HG02938 (cell line): ENCODE measurements around the gene GRIA1.

ENCODE experiments used
- ATAC-seq: cut with Tn5 transposase; IDR thresholded peaks from one replicate; pipeline ENCODE4 v1.9.1; 2021; ENCODE audit warnings: mild to moderate bottlenecking, moderate library complexity; ENCODE audit not compliant: unreplicated experiment

The GRIA1 gene

DNA sequence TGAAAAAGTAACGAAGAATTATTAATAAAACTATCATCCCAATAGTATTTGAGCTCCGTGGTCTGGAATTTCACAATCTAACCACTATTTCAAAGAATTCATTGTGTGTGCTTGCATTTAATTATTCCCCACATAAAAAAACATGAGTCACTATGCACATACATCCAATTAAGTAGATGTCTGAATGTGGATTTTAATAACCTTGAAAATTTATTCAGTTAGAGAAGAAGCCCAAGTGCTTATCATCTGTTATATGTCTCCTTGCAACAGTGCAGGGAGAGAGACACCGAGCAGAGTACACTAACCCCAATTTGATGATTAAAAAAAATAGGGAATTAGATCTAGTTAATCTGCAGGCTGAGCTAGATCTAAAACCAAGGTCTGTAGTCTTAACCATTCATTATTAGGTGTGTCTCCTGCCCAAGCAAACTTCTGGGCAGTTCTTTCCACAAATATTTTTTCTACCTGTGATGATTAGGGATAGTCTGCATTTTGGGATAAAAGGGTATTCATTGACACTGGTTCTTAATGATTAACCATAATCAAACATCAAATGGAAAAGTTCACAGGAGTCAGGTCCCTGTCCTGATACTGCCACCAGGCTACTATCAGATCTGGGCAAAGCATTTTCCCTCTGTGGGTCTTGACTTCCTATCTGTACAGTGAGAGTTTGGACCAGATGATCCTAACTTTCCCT is 164.2 kb downstream of the GRIA1 start:
- ATAC-seq = no peak

GRCh38 chr5:153655201-153655510 is 164.7 kb downstream of the GRIA1 start:
- no peak for ATAC-seq

DNA sequence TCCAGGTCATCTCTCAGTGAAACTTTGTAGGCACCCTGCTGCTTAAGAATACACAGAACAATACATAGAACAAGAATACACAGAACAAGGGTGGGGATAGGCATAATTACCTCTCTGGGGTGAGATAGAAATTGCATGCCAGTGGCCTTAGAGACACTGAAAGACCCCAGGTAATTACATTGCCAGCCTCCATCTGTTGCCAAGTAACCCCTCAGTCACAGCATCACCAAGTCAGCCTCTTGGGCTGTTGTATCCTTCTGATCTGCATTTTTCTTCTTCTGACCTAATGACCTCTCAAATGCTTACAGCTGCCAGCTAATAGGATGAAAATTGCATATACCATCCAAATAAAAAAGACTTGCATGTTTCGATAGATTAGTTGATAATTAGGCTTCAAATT is 167.7 kb downstream of the GRIA1 start:
- ATAC-seq = no peak

DNA sequence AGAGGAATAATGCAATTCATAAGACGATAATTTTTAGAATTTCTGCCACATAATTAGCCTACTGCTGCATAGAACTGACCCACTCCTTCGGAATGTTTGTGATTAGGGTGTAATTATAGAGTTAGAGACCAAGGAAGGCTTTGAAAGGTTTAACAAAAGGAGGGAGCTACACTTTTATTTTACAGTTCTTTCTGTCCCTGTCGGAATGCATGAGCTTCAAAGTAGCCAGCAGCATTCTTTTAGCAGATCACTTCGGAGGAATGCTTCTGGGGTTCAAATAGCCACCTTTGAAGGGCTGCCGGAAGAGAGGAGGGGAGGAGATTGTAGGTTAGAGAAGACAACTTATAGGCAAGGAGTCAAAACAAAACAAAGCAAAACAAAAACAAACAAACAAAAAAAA is 168.1 kb downstream of the GRIA1 start:
- no peak for ATAC-seq

GRCh38 chr5:153659039-153659736 is 168.7 kb downstream of the GRIA1 start:
- ATAC-seq = no peak

DNA sequence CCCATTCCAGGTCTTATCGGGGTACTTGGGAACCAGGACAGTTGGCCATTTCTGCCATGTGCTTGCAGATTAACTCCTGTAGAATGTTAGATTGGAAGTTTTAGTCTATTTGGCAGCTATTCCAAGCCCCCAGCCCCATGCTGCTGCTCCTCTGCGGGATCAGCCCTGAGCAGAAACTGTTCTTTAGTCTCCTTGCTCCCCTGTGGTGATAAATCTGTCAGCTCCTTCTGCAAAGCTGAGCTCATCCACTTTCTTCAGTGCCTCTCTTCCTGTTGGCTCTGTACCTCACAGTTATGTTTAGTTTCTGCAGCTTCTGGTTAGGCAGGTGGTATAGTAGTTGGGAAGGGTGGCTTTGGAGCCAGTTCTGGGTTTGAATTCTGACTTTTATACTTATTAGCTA is 170.4 kb downstream of the GRIA1 start:
- ATAC-seq = no peak

DNA sequence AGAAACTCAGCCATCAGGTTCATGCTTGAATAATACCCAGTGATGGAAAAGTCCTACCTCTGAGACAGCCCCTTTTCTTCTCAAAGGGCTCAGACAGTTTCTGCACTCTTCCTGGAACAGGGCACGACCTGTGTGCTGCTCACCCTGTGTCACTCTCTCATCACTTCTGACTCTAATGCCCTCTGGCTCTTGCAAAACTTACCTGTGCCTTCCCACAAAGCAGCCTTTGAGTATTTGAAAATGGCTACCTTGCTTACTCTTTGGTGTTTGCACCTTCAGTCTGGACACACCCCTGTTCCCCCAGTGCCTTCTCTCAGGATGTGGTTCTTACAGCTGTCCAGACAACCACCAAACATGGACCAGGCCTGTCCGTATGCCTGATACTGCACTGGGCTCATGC is 171.4 kb downstream of the GRIA1 start:
- no peak for ATAC-seq

DNA sequence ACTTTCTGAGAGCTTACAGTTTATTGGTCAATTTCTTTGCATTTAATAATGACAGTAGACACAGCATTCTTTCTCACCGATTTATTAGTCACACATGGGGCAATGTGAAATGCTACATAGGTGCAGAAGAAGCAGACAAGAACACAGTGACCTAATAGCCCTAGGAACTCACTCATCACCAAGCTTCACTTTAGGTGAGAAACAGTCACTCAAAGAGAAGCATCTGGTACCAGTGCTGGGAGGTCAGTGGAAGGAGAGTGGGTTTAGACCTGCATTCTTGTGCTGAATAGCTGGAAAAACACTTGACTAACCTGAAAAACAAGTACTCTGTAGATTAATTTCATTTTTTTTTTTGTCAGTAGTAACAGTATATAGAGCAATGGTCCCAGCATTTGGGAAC is 179.6 kb downstream of the GRIA1 start:
- no peak for ATAC-seq

- no peak for ATAC-seq
Observed at GRCh38 chr5:153671653-153672346, 181.3 kb downstream of the GRIA1 start.

GRCh38 chr5:153672347-153673090 is 182.0 kb downstream of the GRIA1 start:
- ATAC-seq = no peak

DNA sequence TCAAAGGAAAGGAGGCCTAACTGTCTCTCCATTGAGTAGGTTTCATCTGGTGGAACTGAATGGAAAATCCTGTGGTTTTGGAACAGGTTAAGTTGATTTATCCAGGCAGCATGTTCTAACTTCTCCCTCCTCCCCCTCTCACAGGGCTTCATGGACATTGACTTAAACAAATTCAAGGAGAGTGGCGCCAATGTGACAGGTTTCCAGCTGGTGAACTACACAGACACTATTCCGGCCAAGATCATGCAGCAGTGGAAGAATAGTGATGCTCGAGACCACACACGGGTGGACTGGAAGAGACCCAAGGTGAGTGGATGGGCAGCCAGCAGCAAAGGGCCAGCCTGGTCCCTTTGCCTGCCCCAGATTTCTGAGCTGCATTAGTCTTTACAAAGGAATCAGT is 183.9 kb downstream of the GRIA1 start:
- no peak for ATAC-seq

GRCh38 chr5:153676406-153676805 is 185.9 kb downstream of the GRIA1 start:
- no peak for ATAC-seq

DNA sequence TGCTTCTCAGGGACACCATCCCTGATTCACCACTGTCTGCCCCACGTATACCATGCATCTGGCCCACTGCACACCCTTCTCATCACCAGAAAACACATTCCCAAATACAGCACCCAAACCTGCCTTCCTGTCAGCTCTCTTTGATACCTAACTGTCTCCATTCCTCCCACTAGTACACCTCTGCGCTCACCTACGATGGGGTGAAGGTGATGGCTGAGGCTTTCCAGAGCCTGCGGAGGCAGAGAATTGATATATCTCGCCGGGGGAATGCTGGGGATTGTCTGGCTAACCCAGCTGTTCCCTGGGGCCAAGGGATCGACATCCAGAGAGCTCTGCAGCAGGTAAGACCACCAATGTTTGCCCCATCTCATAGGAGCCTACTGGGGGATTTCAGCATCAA is 186.4 kb downstream of the GRIA1 start:
- no peak for ATAC-seq

DNA sequence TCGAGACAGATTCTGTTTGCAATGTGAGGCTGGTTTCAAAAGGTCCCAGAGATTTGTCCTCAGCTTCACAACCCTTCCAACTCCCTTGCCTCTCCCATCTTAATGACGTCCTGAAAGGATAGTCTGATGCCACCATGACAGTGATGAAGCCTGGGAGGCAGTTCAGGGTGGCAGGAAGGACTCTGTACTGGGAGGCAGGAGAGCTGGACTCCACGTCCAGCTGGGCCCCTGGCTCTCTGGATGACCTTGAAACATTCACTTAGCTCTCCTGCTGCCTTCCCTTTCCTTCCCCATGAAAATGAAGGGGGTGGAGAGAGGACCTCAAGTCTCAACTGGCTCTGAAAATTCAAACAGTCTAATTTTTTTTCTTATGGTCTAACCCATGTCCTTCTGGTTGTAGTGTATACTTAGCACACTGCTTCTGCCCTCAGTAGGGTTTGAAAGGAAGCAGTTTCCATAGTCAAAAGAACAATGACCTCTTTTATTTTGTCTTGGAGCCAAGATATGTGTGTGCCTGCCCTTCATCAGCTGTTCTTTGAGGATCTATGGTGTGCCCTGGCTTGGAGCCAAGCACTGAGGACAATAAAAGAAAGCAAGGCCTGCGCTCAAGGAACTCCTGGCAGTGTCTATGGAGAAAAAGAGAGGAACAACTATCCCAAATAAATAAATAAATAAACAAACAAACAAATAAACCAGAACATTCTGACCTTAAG is 188.3 kb downstream of the GRIA1 start:
- no peak for ATAC-seq

- ATAC-seq = no peak
Observed at GRCh38 chr5:153690236-153690635, 199.8 kb downstream of the GRIA1 start.

DNA sequence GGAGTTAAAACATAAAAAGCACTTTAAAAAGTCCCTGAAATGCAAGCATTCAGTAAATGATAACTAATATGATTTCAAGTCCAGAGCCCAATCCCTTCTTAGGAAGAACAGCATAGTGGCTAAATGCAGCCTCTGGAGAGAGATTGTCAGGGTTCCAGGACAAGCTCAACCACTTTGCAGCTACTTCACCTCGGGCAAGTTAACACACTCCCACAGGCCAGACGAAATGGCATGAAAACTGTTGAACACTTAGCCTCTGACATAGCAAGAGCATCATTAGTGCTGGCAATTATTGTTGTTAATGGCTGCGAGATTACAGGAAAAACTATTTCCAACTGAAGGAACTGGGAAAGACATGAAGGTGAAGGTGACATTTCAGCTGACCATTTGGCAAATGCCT is 205.8 kb downstream of the GRIA1 start:
- ATAC-seq = no peak

- no peak for ATAC-seq
Observed at GRCh38 chr5:153699035-153699434, 208.6 kb downstream of the GRIA1 start.

DNA sequence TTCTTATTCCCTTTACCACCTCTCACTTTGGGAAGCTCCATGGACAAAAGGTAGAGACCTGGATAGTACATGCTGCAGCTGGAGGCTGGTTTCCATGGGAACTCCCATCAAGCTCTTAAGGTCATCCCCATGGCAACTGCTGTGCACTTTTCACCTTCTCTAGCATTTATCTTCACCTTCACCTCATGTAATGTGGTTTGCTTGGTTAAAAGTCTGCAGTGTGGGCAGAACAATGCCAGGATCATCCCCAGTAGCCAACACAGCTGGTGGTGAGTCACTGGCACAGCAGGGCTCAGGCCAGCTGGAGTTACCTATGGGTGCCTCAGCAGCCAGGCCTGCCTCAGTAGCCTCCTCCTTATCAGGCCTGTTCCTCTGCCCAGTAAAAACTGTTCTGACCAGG is 210.5 kb downstream of the GRIA1 start:
- ATAC-seq = no peak

- no peak for ATAC-seq
Observed at GRCh38 chr5:153702265-153702664, 211.8 kb downstream of the GRIA1 start.

DNA sequence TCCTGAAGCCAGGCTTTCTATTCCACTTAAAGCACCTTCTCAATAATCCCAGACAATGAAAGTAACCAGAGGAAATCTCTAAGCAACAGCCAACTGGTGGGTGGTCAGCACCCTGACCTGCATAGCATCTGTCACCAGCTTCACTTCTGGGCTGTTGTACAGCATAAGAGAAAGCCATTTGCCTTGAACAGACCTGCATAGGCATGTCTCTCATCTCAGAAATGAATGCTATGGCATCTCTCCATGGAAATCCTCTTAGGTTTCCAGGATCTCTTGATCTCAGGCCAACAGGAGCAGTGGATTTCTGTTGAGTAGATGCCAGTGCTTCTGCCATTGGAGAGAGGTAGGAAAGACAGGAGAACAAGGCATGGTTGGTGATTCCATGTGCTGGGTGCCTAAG is 213.6 kb downstream of the GRIA1 start:
- ATAC-seq = no peak

DNA sequence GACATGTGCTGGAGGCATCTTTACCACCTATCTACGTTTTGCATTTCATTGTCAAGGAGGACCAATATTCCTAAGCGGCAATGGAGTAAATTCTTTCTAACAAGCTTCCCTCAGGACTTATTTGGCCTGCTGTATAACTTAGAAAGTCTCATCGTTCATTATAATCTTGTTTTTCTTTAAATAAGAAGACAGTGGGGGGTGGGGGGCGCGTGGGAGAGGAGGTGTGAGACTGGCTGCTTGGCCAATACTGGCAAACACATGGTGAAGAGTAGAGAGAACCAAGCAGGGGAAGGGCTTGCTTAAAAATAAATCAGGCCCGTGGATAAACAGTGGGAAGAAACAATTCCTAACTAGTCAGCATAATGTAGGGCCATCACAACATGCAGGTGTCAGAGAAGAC is 217.2 kb downstream of the GRIA1 start:
- no peak for ATAC-seq
